HepG2 (cell line): ENCODE measurements around the gene MICB. TPM values are rescaled to one million over a fixed set of nuclear protein-coding genes. Genes with fewer than 3 reads are reported as not detected.

Experiments used
- ATF2 ChIP-seq: sonication (generic); formaldehyde crosslinking; IDR thresholded peaks from 2 replicates; pipeline ENCODE4 v1.4.0; 2020; ENCODE audit warnings: missing genetic modification reagents
- BRCA1 ChIP-seq: sonication (generic); formaldehyde crosslinking; IDR thresholded peaks from 2 replicates; pipeline ENCODE4 v1.4.0; 2020; ENCODE audit warnings: missing genetic modification reagents
- HNF4A ChIP-seq: sonication (generic); formaldehyde crosslinking; IDR thresholded peaks from 2 replicates; pipeline ENCODE4 v1.4.0; 2020; ENCODE audit warnings: missing genetic modification reagents
- KLF6 ChIP-seq: IDR thresholded peaks from 2 replicates; pipeline ENCODE4 v1.8.0; 2016; ENCODE audit warnings: missing biosample characterization, missing genetic modification reagents
- KMT2A ChIP-seq: sonication (generic); formaldehyde crosslinking; IDR thresholded peaks from 2 replicates; pipeline ENCODE4 v1.4.0; 2020; ENCODE audit warnings: missing genetic modification reagents
- MTF1 ChIP-seq: sonication (generic); formaldehyde crosslinking; IDR thresholded peaks from 2 replicates; pipeline ENCODE4 v1.5.0; 2020; ENCODE audit warnings: missing genetic modification reagents
- PAXIP1 ChIP-seq: sonication (generic); formaldehyde crosslinking; conservative IDR thresholded peaks from 2 replicates; pipeline ENCODE4 v1.4.0; 2020; ENCODE audit warnings: mild to moderate bottlenecking, missing genetic modification reagents, moderate library complexity
- PITX1 ChIP-seq: sonication (generic); formaldehyde crosslinking; IDR thresholded peaks from 2 replicates; pipeline ENCODE4 v1.5.1; 2020; ENCODE audit warnings: mild to moderate bottlenecking, missing genetic modification reagents
- RFX3 ChIP-seq: IDR thresholded peaks from 2 replicates; pipeline ENCODE4 v1.6.1; 2016; ENCODE audit warnings: missing biosample characterization, missing genetic modification reagents
- ZSCAN21 ChIP-seq: sonication (generic); formaldehyde crosslinking; IDR thresholded peaks from 2 replicates; pipeline ENCODE4 v1.8.0; 2022; ENCODE audit warnings: mild to moderate bottlenecking, missing genetic modification reagents, moderate library complexity, borderline replicate concordance
- polyA plus RNA-seq, 8 experiments: library from polyadenylated mRNA; depleted of rRNA in 3 of 8; stranded (reverse) in 7 of 8; unstranded in 1 of 8; fragments of >200 nt; fragmentation: Illumina TruSeq in 4 of 8; extraction: Trizol in 4 of 8; gene quantifications; 2 replicates each; pipeline versions ENCODE4 v1.2.1 to v1.2.3, GENCODE V29; 2011 to 2016; ENCODE audit warnings: low read depth in 4 of 8, missing spikeins in 1 of 8, mixed read lengths in 1 of 8; ENCODE audit not compliant: insufficient read depth in 1 of 8
- total RNA-seq, 5 experiments: library from RNA; depleted of rRNA; stranded (reverse); fragments of >200 nt; fragmentation: Illumina TruSeq; extraction: Trizol; gene quantifications; 2 replicates each; pipeline ENCODE4 v1.2.3, GENCODE V29; 2016; ENCODE audit warnings: low read depth in 1 of 5
- TF ChIP-seq, protein P1 (sequence below): sonication (generic); formaldehyde crosslinking; IDR thresholded peaks from 2 replicates; pipeline ENCODE4 v1.5.0; 2020; ENCODE audit warnings: mild to moderate bottlenecking, missing genetic modification reagents
- TF ChIP-seq, protein P2 (sequence below): sonication (generic); formaldehyde crosslinking; IDR thresholded peaks from 2 replicates; pipeline ENCODE4 v1.5.1; 2020; ENCODE audit warnings: mild to moderate bottlenecking, missing genetic modification reagents, moderate library complexity

MICB gene
- total and polyA plus RNA-seq, 2 of the 13 experiments (the other 11 are each of a cell fraction or from before 2014, with no cell fraction given), result 12.5 to 12.8 TPM

DNA sequence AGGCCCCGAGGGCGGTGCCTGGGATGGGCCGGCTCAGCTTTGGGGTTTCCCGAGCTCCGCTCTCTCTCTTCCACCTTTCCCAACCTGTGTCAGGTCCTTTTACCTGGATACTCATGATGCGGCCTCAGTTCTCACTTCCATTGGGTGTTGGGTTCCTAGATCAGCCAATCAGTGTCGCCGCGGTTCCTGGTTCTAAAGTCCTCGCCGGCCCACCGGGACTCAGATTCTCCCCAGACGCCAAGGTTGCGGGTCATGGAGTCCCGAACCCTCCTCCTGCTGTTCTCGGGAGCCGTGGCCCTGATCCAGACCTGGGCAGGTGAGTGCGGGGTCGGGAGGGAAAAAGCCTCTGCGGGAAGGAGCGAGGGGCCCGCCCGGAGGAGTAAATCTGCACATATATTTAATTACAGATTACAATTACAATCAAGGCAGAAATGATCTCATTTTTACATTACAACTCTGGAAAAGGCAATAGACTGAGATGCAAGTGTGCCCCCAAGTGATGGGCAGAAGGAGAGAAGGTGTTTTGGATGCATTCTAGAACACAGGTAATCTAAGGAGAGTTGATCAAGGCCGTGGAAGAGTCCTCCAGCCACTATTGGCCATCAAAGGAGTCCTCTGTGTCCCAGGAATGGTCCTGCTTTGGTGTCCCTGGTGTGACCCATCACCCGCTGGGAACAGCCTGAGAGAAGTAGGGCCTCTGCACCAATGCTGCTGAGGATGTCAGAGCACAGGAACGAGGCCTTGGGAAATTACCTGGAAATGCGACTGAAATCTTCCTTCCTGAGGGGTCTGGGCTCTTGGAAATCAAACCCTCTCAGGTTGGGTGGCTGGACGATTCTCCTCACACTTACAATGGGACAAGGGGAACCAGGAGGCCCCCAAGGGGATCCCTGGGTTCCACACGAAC is 34.7 kb upstream of the MICB start (continued):
- TF ChIP-seq, protein P1, sequence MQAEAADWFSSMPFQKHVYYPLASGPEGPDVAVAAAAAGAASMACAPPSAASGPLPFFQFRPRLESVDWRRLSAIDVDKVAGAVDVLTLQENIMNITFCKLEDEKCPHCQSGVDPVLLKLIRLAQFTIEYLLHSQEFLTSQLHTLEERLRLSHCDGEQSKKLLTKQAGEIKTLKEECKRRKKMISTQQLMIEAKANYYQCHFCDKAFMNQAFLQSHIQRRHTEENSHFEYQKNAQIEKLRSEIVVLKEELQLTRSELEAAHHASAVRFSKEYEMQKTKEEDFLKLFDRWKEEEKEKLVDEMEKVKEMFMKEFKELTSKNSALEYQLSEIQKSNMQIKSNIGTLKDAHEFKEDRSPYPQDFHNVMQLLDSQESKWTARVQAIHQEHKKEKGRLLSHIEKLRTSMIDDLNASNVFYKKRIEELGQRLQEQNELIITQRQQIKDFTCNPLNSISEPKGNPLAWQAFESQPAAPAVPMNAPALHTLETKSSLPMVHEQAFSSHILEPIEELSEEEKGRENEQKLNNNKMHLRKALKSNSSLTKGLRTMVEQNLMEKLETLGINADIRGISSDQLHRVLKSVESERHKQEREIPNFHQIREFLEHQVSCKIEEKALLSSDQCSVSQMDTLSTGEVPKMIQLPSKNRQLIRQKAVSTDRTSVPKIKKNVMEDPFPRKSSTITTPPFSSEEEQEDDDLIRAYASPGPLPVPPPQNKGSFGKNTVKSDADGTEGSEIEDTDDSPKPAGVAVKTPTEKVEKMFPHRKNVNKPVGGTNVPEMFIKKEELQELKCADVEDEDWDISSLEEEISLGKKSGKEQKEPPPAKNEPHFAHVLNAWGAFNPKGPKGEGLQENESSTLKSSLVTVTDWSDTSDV, result 0 out of 2 replicates have a peak, but pooled peaks have one; percentile 32
- peak; percentile 12; the same call in 1 of the 2 replicates for TF ChIP-seq ATF2 (CRISPR knock-in tag)
- 0 out of 2 replicates have a peak, but pooled peaks have one; percentile 18 for TF ChIP-seq RFX3 (CRISPR knock-in tag)
- peak; percentile 33; the same call in 1 of the 2 replicates for TF ChIP-seq PAXIP1
- TF ChIP-seq MTF1 (CRISPR knock-in tag), result no peak
- peak; percentile 63 for TF ChIP-seq HNF4A (CRISPR knock-in tag)
- TF ChIP-seq, protein P2, sequence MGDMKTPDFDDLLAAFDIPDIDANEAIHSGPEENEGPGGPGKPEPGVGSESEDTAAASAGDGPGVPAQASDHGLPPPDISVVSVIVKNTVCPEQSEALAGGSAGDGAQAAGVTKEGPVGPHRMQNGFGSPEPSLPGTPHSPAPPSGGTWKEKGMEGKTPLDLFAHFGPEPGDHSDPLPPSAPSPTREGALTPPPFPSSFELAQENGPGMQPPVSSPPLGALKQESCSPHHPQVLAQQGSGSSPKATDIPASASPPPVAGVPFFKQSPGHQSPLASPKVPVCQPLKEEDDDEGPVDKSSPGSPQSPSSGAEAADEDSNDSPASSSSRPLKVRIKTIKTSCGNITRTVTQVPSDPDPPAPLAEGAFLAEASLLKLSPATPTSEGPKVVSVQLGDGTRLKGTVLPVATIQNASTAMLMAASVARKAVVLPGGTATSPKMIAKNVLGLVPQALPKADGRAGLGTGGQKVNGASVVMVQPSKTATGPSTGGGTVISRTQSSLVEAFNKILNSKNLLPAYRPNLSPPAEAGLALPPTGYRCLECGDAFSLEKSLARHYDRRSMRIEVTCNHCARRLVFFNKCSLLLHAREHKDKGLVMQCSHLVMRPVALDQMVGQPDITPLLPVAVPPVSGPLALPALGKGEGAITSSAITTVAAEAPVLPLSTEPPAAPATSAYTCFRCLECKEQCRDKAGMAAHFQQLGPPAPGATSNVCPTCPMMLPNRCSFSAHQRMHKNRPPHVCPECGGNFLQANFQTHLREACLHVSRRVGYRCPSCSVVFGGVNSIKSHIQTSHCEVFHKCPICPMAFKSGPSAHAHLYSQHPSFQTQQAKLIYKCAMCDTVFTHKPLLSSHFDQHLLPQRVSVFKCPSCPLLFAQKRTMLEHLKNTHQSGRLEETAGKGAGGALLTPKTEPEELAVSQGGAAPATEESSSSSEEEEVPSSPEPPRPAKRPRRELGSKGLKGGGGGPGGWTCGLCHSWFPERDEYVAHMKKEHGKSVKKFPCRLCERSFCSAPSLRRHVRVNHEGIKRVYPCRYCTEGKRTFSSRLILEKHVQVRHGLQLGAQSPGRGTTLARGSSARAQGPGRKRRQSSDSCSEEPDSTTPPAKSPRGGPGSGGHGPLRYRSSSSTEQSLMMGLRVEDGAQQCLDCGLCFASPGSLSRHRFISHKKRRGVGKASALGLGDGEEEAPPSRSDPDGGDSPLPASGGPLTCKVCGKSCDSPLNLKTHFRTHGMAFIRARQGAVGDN (CRISPR knock-in tag), result peak; percentile 77; the same call in 1 of the 2 replicates
- no peak for TF ChIP-seq ZSCAN21
- TF ChIP-seq BRCA1 (CRISPR knock-in tag), result no peak
- TF ChIP-seq KMT2A (CRISPR knock-in tag), result 0 out of 2 replicates have a peak, but pooled peaks have one; percentile 7
- TF ChIP-seq PITX1 (CRISPR knock-in tag), result no peak; the same call in 1 of the 2 replicates
- peak; percentile 51; the same call in 1 of the 2 replicates for TF ChIP-seq KLF6 (CRISPR knock-in tag)
